ENCODE results near the gene HSF2BP.
"Not testable (repeated sequence)": the region's sequence is repeated elsewhere in the genome, so short reads cannot be mapped to it uniquely, and the experiment has no call there.

Gene HSF2BP

GRCh38 chr21:43651926-43652325 is 7.4 kb downstream of the HSF2BP start:
- not testable (repeated sequence) for DNase-seq (ENCODE audit: low read depth in 2 of 2)

- DNase-seq (ENCODE audit: low read depth in 2 of 2): no peak
Measured at GRCh38 chr21:43648171-43648570, 11.1 kb downstream of the HSF2BP start.

DNA sequence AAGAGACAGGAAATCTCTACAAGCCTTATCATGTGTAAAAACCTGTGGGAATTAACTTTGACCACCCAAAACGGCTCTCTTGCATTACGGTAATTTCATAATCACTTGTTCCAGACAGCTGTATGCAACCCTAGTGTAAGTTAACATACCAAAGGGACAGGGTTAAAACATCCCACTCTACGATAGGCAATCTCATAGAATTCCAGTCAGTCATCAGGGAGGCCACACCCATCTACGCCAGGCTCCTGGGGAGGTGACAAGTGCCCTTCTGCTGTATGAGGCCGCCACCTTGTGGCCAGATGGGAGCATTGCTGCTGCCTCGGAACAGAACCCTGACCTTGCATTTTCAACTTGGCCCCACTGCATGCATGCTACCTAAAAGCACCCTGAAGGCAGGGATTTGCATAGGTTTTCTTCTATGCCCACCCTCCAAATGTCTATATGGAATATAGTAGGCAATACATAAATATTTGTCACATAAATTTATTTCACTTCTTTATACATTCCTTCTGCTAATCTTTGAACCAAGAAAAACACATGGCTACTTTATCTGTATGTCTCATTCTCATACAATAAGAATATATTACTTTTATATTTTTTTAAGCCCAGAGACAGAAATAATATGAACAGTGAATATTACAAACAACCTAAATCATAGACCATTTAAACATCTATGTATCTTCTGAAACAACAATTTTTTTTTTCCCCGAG is 12.6 kb downstream of the HSF2BP start:
- peak; percentile 72 to 79 for DNase-seq (ENCODE audit: low read depth in 2 of 2)

DNA sequence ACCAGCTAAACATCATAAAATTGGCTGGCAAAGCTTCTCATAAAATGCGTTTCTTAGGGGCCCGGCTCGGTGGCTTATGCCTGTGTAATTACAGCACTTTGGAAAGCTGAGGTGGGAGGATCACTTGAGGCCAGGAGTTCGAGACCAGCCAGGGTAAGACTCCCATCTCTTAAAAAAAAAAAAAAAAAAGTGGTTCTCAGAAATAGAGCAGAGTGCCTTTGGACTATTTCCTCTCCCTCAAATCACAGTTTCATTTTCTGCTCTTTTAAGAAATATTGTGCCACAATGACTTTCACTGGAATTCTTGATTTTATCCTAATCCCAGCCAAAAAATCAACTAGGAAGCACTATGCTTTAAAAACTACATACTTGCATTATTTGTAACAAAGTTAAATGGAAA is 13.3 kb downstream of the HSF2BP start:
- DNase-seq (ENCODE audit: low read depth in 2 of 2): no peak

DNA sequence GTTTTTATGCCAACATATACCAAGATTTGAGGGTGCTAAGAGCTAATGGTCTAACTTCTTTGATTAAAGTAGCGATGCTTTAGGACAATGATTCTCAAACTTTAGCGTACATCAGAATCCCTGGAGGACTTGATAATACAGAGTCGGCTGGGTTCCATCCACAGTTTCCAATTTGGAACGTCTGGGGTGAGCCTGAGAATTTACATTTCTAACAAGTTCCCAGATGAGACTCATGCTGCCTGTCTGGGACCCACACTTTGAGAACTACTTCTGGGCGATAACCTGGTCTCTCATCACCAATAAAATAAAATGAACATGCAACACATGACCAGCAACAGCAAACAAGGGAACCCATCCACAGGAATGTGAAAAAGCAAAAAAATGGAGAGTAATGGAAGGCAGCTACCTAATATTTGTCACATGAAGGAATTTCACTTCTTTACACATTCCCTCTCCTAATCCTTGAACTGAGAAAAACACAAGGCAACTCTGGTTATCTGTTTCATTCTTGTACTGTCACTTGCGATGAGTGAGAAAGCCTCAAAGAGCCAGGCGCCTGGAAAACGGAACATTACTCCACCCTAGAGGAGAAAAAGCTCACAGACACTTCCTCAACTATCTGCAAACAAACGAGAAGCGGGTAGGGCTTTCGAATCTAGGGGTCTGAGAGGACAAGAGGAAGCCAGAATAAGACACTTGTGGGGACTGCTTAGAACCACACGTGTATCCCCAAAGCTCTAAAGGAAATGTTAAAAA is 14.0 kb downstream of the HSF2BP start:
- DNase-seq (ENCODE audit: low read depth in 2 of 2): no peak

- DNase-seq (ENCODE audit: low read depth in 2 of 2): no peak
Measured at GRCh38 chr21:43644609-43645008, 14.7 kb downstream of the HSF2BP start.

DNA sequence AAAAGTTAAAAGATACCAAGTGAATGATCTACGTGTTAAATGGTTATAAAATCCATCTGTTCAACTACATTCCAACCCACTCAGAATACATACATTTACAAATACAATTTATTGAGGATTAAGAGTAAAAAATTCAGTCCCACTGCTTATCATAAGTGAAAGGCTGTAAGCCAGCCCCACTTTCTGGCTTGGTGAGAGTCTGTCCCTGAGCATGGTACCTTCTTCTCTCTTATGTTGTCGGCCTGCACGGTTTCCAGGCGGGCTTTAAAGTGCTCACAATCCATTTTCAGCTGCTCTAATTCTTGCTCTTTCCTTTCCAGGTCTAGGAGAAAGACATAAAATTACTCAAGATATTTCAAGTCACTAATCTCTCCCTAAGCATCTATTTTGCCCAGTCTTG is 15.2 kb downstream of the HSF2BP start:
- no peak for DNase-seq (ENCODE audit: low read depth in 2 of 2)

DNA sequence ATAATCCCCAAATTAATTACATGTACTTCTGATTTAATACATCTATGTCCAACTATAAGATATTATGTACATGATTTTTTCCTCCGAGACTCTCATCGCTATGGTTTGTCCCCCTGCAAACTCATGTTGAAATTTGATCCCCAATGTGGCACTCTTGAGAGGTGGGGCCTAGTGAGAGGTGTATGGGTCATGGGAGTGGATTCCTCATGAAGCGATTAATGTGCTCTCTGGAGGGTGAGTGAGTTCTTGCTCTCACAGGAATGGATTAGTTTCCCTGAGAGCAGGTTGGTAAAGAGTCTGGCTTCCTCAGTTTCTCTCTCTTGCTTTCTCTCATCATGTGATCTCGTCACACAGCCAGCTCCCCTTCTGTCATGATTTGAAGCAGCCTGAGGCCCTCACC is 16.1 kb downstream of the HSF2BP start:
- DNase-seq (ENCODE audit: low read depth in 2 of 2): no peak

GRCh38 chr21:43640400-43640799 is 18.9 kb downstream of the HSF2BP start:
- no peak for DNase-seq (ENCODE audit: low read depth in 2 of 2)

DNA sequence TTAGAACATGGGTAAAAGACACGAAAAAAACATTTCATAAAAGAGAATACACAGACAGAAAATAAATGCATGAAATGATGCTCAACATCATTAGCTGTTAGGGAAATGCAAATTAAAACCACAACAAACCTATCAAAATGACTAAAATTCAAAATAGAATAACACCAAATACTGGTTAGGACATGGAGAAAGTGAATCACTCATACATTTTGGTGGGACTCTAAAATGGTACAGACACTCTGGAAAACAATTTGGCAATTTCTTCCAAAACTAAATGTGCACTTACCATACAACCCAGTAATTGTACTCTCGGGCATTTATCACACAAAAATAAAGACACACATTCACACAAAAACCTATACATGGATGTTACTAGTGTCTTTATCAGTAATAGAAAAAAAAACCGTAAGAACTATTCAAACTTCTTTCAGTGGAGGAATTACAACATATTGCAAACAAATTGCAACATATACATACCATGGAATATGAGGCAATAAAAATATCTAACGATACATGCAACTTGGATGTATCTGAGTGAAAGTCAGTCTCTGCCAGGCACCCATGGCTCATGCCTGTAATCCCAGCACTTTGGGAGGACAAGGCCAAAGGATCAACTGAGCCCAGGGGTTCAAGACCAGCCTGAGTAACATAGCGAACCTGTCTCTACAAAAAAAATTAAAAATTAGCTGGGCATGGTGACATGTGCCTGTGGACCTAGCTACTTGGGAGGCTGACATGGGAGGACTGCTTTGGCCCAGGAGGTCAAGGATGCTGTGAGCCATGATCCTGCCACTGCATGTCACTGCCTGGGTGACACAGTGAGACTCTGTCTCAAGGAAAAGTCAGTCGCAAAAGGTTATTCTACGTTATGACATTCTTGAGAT is 19.6 kb downstream of the HSF2BP start:
- DNase-seq (ENCODE audit: low read depth in 2 of 2): no peak

DNA sequence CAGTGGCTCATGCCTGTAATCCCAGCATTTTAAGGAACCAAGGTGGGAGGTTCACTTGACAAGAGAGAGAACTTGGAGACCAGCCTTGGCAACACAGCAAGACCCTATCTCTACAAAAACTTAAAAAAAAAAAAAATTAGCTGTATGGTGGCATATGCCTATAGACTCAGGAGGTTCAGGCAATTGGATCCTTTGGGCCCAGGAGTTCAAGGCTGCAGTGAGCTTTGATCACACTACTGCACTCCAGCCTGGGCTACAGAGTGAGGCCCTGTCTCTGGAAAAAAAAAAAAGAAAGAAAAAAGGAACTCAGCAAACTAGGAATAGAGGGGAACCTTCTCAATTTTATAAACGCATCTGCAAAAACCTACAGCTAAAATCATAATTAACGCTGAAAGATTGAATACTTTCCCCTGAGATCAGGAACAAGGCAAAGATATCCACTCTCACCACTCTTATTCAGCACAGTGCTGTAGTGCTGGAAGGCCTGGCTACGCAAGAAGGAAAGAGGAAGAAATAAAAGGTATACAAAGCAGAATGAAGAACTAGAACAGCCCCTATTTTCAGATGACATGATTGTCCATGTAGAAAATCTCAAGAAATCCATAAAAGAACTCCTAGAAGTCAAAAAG is 21.6 kb downstream of the HSF2BP start:
- no peak for DNase-seq (ENCODE audit: low read depth in 2 of 2)

GRCh38 chr21:43635436-43635835 is 23.9 kb downstream of the HSF2BP start:
- DNase-seq (ENCODE audit: low read depth in 2 of 2): no peak

GRCh38 chr21:43634618-43635017 is 24.7 kb downstream of the HSF2BP start:
- DNase-seq (ENCODE audit: low read depth in 2 of 2): no peak

DNA sequence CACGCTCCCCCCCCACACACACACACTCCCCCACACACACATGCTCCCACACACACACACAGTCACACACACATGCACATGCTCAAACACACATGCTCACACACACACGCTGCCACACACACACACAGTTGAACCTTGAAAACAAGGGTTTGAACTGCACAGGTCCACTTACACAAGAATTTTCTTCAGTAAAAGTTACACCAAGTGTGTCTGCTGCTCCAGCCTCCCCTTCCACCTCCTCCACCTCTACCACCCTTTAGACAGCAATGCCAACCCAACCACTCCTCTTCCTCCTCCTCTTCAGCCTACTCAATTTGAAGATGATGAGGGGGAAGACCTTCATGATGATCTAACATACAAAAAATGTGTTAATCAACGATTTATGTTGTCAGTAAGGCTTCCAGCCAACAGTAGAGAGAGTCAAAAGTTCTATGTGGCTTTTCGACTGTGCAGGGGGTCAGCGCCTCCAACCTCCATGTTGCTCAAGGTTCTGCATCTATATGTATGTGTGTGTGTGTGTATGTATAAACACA is 26.8 kb downstream of the HSF2BP start:
- DNase-seq (ENCODE audit: low read depth in 2 of 2): no peak

- DNase-seq (ENCODE audit: low read depth in 2 of 2): no peak
Measured at GRCh38 chr21:43631411-43632107, 27.7 kb downstream of the HSF2BP start.

- no peak for DNase-seq (ENCODE audit: low read depth in 2 of 2)
Measured at GRCh38 chr21:43627527-43627926, 31.8 kb downstream of the HSF2BP start.

DNA sequence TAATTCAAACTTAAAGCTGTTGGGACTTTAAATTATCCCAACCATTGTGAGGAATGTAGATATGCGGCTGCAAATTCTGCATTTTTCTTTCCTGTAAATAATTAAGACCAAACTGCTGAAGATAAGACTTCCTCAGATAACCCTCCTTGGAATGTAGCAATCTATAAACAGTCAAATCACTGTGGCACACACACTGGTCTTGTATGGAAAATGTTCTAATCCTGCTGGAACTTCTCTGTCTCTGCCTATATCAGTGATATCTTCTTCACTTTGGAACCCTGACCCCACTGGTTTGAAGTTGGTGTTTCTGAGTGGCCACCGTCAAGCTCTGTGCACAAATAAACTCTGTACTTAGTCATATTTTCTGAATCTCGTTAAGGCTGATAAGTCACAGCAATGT is 32.9 kb downstream of the HSF2BP start:
- DNase-seq (ENCODE audit: low read depth in 2 of 2): no peak

DNA sequence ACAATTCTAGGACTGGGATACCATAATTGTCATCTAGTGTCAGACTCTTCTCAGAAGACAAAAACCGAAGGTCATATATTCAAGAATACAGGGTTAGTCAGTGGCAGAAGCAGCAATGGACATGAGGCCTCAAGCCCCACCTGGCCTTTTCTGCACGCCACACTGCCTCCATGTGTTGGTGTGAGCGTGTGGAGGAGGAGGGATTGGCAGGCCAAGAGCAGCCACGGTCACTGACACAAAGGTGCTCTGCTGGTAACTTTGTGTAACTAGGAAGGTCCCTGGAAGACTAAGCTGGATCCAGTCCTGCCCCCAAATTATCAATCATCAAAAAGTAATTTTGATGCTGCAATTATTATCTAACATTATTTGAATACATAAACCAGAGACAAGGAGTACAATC is 34.9 kb downstream of the HSF2BP start:
- no peak for DNase-seq (ENCODE audit: low read depth in 2 of 2)

DNA sequence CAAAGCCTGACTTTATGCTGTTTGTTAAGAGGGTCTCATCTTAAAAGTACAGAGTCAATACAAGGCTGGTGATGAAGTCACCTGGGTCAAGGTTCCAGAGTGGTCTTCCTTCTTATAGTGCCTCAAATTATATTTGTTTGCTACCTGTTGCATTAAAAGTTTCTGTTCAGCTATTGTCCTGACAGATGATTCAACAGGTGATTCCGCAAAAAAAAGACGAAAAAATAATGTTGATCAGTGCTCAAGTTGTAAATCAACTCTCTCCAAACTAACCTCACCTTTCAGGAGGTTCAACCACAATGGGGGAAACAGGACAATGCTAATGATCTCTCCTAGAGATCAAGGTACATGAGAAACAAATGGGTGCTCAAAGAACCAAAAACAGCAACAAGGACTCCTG is 35.7 kb downstream of the HSF2BP start:
- no peak for DNase-seq (ENCODE audit: low read depth in 2 of 2)

DNA sequence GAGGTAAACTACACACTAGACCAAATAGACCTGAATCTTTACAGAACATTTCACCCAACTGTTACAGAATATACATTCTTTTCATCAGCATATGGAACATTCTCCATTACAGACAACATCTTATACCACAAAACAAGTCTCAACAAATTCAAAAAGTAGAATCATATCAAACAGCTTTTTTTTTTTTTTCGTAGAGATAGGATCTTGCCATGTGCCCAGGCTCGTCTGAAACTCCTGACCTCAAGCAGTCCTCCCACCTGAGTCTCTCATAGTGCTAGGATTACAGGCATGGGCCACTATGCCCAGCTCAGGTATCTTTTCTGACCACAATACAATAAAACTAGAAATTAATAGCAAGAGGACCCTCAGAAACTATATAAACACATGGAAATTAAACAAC is 36.5 kb downstream of the HSF2BP start:
- no peak for DNase-seq (ENCODE audit: low read depth in 2 of 2)

DNA sequence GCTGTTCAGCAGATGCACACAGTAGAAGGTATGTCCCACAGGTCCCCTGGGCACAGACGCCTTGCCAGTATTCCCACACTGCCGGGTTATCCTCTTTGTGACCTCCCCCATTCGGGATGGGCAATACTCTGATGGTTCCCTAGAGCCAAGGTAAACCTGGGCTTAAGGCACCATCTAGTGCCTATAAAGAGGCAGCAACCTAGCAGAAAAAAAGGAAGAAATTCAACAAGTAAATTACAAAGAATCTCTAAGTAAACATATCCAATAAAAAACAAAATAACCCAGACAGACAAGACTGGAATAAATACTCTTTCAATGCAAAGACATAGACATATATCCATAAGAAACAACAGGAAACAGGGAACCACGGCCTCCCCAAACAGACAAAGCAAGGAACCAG is 39.4 kb downstream of the HSF2BP start:
- DNase-seq (ENCODE audit: low read depth in 2 of 2): no peak

All from stimulated activated CD8-positive, alpha-beta memory T cell treated with anti-CD3 and anti-CD28 coated beads, Interleukin-7, amount 100 ng/mL, for 4 hours (primary cell).